Epithelial cell of proximal tubule (primary cell): ENCODE results near the gene C16orf96. TPM values are rescaled to one million over a fixed set of nuclear protein-coding genes. Genes with fewer than 3 reads are reported as not detected.

Experiments used
- DNase-seq: peaks from one replicate; pipeline ENCODE4 v3.0.0-alpha.2; 2011; ENCODE audit warnings: low read depth
- H3K4me3 ChIP-seq: 2 replicates; pipeline ENCODE4 v1.5.1; 2011; ENCODE audit warnings: low read depth, mild to moderate bottlenecking, low read length
- CTCF ChIP-seq: conservative IDR thresholded peaks from 2 replicates; pipeline ENCODE4 v1.5.1; 2012; ENCODE audit warnings: low read depth, mild to moderate bottlenecking, low read length
- total RNA-seq: library from RNA; depleted of rRNA; stranded (reverse); fragments of >200 nt; gene quantifications from 2 replicates; pipeline ENCODE4 v1.2.3, GENCODE V29; 2015

The C16orf96 gene
- total RNA-seq, 1 donor from 2014 or later: not detected

GRCh38 chr16:4647644-4647980 lies 91.5 kb downstream of the C16orf96 start:
- no peak overlapping the region for H3K4me3 ChIP-seq
- no peak for DNase-seq
- no peak for TF ChIP-seq CTCF

GRCh38 chr16:4648917-4649316 lies 92.8 kb downstream of the C16orf96 start:
- H3K4me3 ChIP-seq: no peak overlapping the region
- TF ChIP-seq CTCF: no peak
- DNase-seq: no peak

GRCh38 chr16:4649744-4650442 lies 93.8 kb downstream of the C16orf96 start:
- TF ChIP-seq CTCF: no peak
- DNase-seq: no peak
- H3K4me3 ChIP-seq: no peak overlapping the region

Other genes with a start within 250 kb of the C16orf96 start
- gene GLIS2, start 240.3 kb upstream of the C16orf96 start, total RNA-seq: 2.2 and 4.6 TPM in 2 replicates
- gene PAM16, start 205.0 kb upstream of the C16orf96 start, total RNA-seq: 75.1 and 87.4 TPM in 2 replicates
- gene VASN, start 184.5 kb upstream of the C16orf96 start, total RNA-seq: 19.0 and 33.7 TPM in 2 replicates
- 35.5 and 101 TPM in 2 replicates for gene CORO7, start 139.7 kb upstream of the C16orf96 start, total RNA-seq
- 40.6 and 70.1 TPM in 2 replicates for gene DNAJA3, start 130.5 kb upstream of the C16orf96 start, total RNA-seq
- gene NMRAL1, start 81.7 kb upstream of the C16orf96 start, total RNA-seq: 120 and 177 TPM in 2 replicates
- 75.9 and 105 TPM in 2 replicates for gene HMOX2, start 79.9 kb upstream of the C16orf96 start, total RNA-seq
- 13.8 and 30.3 TPM in 2 replicates for gene CDIP1, start 17.6 kb upstream of the C16orf96 start, total RNA-seq
- 9.2 and 10.4 TPM in 2 replicates for gene UBALD1, start 58.5 kb downstream of the C16orf96 start, total RNA-seq
- gene MGRN1, start 68.5 kb downstream of the C16orf96 start, total RNA-seq: 40.6 and 41.3 TPM in 2 replicates
- gene NUDT16L1, start 137.2 kb downstream of the C16orf96 start, total RNA-seq: 23.8 and 37.4 TPM in 2 replicates
- 13.7 and 22.4 TPM in 2 replicates for gene ANKS3, start 177.9 kb downstream of the C16orf96 start, total RNA-seq
- gene DNAAF8, start 178.2 kb downstream of the C16orf96 start, total RNA-seq: 2.0 TPM in 1 of 2 replicates, not detected in the other
- 6.9 and 7.6 TPM in 2 replicates for gene ZNF500, start 210.8 kb downstream of the C16orf96 start, total RNA-seq
- gene SEPTIN12, start 232.0 kb downstream of the C16orf96 start, total RNA-seq: not detected in 2 replicates
- 0.98 and 12.2 TPM in 2 replicates for gene SMIM22, start 239.0 kb downstream of the C16orf96 start, total RNA-seq
- 18.8 and 39.6 TPM in 2 replicates for gene ROGDI, start 246.3 kb downstream of the C16orf96 start, total RNA-seq